ENCODE measurements around the gene ZMYND10.

Gene ZMYND10

DNA sequence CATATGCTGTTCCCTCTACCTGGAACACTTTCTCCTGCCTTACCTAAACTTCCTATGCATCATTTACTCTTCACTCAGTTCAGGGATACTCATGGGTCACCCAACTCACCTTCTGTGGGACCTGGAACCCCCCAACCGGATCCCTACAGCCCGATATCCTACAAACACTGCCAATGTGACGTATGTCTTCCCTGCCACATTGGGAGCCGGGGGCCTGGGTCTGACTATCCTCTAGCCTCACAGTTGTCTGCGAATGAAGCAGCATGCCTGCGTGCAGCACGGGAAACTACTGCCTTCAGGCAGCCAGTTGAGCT is 4.6 kb upstream of the ZMYND10 start:
- DNase-seq (ENCODE audit: extremely low read depth in 1 of 2, low read depth in 1 of 2): no peak

DNA sequence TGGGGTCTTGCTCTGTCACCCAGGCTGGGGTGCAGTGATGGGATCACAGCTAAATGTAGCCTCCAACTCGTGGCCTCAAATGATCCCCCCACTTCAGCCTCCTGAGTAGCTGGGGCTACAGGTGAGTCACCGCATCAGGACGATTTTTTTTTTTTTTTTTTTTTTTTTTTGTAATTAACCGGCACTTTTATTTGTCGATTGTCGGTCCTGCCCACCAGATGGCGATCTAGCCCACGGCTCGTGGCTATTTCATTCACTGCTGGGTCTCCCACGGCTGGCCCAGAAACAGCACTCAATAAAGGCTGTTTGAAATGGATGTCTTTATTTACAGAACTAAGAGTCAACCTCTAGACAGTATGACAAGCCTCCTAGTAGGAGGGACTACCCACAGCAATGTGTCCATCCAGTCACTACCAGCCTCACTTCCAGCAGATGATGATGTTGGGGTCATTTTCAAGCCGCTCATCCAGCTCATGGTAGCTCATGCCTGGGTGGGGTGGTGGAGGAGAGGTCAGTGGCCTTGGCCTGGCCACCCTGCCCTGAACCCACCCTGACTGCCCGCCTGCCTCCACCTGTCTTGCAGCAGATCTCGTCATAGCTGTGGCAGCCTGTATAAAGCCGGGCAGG is 1.8 kb upstream of the ZMYND10 start:
- DNase-seq (ENCODE audit: extremely low read depth in 1 of 2, low read depth in 1 of 2): peak; percentile 47 to 57

DNA sequence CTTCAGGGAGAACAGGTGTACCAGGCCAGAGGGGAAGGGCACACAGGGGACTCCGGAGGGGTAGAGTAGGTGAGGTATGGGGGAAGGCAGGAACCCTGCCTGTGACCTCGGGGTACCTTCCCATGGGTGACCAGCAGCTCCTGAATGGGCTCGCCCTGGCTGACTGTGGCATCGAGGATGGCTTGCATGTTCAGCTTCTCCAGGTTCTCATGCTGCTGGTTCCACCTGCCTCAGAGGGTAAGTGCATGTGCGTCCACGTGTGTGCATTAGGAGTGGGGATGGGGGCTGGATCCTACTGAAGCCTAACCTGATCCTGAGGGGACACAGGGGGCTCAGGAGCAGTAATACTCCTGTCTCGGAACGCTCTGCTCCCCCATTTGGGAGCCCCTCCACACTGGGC is 524 bp downstream of the ZMYND10 start:
- DNase-seq (ENCODE audit: extremely low read depth in 1 of 2, low read depth in 1 of 2): no peak

DNA sequence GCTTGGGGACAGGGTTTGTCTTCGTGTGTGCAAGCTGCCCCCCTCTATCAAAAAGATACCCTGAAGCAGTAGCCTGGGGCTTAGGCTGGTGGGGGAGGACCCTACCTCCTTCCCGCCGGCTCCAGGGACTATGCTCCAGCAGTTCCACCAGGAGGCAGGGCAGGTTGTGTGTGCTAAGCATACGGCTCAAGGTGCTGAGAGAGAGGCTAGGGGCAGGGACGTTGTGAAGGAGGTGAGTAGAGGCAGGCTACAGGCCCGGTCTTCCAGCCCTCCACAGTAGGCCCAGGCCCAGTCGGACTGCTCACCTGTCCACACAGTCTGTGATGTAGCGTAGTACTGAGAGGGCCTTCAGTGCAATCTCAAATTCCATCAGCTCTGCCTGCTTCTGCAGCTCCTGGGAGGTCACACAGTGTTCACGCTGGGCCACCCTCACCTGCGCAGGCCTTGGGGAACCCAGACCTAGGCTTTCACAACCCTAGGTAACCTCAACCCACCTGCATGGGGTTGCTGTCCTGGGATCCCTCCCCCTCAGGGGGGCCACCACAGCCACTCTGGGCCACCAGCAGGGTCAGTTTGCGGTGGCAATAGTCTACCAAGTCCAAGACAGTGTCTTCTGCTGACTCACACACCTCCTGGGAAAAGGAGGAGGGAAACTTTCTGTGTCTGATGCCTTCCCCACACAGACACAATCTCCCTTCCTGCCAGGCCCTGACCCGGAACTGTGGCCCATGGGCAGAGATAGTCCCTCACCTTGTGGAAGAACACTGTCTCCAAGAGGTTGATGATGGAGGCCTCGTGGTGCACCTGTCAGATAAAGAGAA is 2.5 kb downstream of the ZMYND10 start:
- DNase-seq (ENCODE audit: extremely low read depth in 1 of 2, low read depth in 1 of 2): no peak

DNA sequence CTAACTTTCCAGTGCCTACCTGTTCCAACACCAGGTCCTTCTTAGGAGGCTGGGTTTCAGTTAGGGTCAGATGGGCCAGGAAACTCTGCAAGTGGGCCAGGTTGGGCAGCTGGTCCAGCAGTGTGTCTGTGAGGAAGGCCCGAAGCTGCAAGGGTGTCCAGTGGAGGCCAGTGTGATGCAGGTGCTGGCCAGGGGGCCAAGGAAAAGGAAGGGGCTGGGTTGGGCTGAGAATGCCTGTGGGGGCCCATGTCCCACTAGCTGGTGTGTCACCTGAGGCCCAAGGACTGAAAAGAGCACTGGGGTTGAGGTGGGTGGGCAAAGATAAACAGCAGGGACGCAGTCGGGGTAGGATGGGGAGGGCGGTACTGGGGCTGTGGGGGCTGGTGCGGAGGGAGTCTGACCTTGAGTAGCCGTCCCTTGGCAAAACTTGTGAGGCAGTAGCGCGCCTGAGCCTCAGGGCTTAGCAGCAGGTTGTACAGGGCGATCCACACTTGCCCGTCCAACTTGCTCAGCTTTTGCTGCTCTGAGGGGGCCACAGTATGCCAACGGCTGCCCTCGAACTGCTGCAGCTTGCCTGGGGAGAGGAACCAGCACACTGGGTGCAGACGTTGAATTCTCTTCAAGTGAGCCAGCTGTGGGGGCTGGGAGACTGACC is 3.4 kb downstream of the ZMYND10 start:
- no peak for DNase-seq (ENCODE audit: extremely low read depth in 1 of 2, low read depth in 1 of 2)

DNA sequence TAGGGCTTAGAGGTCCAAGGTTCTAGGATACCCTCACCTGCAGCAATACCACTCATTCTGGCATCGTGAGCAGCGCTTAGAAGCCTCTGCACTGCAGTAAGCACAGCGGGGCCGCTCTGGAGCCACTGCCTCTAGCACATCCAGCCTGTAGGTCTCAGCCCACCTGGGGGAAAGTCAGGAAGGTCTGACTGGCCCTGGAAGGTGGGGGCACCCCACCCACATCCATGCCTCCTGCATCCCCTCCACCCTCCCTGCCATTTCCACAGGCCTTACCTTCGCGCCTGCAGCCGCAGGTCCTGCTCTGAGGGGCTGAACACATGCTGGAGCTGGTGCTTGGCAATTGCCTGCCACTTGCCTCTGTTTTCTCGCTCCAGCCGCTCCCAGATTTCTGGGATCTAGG is 4.0 kb downstream of the ZMYND10 start:
- no peak for DNase-seq (ENCODE audit: extremely low read depth in 1 of 2, low read depth in 1 of 2)

DNA sequence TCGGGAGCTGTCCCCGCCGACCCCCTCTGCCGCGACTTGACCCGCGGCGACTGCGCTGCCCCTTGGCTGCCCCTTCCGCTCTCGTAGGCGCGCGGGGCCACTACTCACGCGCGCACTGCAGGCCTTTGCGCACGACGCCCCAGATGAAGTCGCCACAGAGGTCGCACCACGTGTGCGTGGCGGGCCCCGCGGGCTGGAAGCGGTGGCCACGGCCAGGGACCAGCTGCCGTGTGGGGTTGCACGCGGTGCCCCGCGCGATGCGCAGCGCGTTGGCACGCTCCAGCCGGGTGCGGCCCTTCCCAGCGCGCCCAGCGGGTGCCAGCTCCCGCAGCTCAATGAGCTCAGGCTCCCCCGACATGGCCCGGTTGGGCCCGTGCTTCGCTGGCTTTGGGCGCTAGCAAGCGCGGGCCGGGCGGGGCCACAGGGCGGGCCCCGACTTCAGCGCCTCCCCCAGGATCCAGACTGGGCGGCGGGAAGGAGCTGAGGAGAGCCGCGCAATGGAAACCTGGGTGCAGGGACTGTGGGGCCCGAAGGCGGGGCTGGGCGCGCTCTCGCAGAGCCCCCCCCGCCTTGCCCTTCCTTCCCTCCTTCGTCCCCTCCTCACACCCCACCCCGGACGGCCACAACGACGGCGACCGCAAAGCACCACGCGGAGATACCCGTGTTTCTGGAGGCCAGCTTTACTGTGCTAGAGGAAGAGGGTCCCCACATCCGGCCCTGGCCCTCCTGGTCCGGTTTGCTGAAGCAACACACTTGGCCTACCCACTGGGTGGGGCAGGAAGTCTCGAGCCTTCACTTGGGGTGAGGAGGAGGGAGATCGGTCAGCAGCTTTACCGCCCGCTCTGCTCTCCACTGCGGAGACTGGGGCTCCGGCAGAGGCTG is 4.8 kb downstream of the ZMYND10 start, which contains the start of gene RASSF1:
TSS of gene RASSF1 (minus strand) at position 389 of the 882 bp plus-strand sequence. CDS start at position 358, 31 bp downstream.
- DNase-seq (ENCODE audit: extremely low read depth in 1 of 2, low read depth in 1 of 2): peak in 1 of 2 donors; percentile 43

DNA sequence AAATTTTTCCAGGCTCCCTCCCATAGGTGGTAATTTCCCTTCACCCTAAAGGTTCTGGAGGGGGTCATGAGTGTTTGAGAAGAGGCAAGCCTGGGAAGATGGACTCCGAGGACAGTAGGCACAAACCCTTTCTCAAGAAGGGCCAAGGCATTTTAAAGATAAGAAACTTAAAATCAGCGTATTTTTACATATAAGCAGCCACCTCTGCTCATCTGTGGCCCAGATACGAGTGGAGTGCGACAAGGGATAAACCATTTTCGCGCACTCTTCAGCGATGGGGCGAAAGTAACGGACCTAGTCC is 5.4 kb downstream of the ZMYND10 start:
- no peak for DNase-seq (ENCODE audit: extremely low read depth in 1 of 2, low read depth in 1 of 2)

DNA sequence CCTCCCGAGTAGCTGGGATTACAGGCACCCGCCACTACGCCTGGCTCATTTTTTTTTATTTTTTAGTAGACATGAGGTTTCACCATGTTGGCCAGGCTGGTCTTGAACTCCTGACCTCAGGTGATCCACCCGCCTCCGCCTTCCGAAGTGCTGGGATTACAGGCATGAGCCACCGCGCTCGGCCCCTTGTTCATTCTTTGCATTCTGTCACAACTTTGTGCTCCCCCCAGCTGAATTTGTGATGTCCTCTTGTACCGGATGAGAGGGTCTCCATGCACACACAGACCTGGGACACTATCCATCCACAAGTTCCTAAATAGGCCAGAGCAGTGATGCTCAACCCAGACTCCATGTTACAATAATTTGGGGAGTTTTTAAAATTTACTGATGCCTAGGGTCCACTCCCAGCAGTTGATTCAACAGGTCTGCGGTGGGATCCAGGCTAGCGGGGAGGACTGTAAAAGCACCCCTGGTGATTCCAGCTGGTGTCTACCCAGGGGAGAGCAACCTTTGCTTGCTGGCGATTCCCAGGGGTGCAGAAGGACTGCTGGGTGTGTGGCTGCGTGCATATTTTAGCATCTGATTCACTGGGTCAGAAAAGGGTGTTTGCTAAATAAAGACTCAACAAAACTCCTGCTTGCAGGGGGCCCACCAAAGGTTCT is 5.9 kb downstream of the ZMYND10 start:
- DNase-seq (ENCODE audit: extremely low read depth in 1 of 2, low read depth in 1 of 2): no peak

DNA sequence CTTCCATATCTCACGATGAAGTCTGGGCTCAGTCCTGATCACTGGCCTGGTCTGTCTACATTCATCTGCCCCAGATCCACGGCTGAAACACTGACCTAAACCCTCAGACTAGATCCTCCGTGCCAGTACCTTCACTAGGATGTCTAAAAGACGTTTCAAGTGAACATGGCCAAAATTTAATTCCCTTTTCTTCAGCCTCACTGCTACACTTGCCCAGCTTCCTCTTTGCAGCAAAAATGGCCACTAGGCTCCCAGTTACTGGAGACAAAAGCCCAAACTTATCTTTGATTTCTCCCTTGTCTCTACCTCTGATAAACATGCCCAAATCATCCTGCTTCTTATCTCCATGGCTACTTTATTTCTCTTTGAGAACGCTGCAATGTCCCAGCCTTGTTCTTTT is 6.6 kb downstream of the ZMYND10 start:
- no peak for DNase-seq (ENCODE audit: extremely low read depth in 1 of 2, low read depth in 1 of 2)

DNA sequence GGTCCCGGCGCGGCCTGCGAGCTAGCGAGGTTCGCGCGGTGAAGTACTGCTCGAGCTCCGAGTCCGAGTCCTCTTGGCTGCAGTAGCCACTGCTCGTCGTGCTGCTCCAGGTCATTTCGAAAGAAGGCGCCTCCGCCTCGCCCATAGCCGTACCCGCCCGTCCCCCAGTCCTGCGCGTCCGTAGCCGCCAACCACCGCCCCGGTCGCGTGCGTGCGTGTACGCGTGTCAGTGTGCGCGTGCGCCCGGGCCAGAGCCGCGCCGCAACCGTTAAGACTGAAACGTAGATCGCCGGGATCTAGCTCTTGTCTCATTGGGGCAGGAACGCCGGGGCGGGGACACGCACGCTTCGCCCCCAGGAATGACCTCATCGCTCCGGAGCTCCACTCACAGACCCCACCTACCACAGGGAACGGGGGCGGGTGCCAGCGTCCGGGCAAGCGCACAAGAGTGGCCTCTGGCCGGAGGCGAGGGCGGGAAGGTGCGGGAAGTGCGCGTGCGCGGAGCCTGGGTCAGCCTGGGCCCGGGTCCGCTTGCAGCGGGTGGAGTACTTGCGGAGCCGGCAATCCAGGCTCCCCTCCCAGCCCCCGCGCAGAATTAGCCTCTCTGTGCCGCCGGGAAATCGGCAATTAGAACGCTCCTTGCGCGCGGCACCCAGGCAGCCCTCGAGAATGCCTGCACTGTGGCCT is 8.2 kb downstream of the ZMYND10 start:
- peak; percentile 84 to 88 for DNase-seq (ENCODE audit: extremely low read depth in 1 of 2, low read depth in 1 of 2)

DNA sequence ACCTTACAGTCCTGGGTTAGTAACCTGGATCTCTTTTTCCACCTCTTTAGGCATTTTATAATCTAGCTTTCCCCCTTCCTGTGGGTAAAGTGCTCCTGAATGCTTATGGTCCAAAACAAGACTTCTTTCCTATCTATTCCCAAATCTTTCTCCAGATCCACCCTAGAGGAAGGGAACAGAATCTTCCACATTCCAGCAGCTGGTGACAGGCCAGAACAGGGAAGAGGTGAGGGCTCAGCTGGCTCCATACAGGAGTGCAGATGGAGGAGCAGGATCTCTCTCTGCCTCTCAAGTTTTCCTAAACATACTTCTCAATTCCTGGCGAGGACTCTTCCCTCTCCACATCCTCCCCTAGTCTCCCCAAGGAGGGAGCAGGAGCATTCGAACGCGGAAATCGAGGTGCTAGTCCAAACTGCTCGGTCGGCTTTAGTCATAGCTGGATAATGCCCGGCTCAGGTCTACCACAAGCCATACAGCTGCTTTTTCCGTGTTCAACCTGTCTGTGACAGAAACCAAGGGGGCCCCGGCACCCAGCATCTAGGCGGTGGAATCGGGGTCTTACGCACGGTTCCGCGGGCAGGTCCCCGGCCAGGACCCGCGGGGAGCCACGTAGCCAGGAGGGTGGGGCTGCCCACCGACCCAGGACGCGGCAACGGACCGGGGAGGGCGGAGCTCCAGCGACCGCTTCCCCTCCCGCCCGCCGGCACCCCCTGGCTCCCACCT is 8.9 kb downstream of the ZMYND10 start:
- DNase-seq (ENCODE audit: extremely low read depth in 1 of 2, low read depth in 1 of 2): no peak

DNA sequence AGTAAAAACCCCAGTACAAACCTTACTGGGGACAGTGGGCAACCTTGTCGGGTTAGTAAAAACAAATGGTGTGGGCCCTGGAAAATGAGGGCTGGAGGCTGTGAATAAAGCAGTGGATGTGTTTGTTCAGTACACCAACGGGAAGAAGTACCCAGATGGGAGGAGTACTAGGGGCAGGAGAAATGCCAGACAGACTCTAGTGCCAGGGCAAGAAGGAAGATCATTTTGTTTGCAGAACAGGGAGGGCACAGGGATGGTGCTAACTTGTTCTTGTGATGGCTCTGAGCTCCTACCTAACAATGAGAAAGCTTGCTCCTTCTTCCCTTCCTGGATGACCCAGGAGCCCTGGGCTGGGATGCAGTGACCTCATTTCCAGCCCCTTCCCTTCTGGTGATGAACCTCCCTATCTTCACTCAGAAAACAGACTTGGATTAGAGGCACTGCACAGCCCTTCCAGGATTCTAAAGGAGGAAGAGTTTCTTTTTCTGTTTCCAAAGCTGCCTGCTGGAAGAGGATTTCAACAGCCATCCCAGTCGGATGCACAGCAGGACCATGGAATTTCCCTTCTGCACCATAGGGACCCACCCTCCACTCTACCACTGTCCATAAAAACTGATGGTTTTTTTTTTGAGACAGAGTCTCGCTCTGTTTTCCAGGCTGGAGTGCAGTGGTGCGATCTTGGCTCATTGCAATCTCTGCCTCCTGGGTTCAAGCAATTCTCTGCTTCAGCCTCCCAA is 11.0 kb downstream of the ZMYND10 start:
- no peak for DNase-seq (ENCODE audit: extremely low read depth in 1 of 2, low read depth in 1 of 2)

DNA sequence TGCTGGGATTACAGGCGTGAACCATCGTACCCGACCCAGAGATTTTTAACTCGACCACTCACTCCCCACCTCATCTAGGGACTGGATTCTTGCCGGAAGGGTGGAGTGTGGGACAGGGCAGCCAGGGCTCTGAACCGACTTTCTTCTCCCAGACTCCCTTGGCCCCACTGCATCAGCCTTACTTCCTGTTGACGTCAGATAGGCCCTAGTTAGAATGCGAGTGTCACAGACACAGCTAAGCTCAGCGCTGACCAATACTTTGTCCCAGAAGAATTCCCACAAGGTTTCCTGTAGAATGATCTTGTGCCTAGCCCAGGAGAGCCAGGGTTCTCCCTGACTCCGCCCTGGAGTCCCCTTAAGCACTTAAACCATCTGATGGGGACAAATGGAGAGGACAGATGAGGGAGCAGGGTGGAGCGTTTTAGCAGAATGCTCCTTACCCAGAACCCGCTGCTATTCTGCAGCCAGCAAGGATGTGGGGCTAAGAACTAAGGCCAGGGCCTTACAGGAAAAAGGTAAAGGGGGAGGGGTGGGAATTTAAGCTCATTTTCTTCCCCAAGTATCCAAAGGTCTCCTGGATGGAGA is 11.7 kb downstream of the ZMYND10 start:
- no peak for DNase-seq (ENCODE audit: extremely low read depth in 1 of 2, low read depth in 1 of 2)

DNA sequence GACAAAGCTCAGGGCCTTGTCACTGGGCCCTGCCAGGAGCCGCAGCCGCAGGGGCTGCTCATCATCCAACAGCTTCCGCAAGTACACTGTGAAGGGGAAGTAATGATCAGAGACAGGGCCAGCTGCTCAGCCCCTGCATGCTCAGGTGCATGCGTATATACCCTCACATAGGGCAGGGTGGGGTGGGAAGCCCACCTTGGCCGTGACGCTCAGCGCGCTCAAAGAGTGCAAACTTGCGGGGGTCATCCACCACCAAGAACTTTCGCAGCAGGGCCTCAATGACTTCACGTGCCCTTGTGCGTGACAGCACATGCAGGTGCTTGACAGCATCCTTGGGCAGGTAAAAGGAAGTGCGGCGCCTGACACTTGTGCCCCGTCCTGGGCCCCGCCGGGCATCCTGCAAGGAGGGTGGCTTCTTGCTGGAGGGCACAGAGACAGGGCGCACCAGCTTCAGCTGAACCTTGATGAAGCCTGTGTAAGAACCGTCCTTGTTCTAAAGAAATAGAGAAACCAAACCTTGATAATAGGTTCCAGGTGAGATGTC is 14.1 kb downstream of the ZMYND10 start:
- DNase-seq (ENCODE audit: extremely low read depth in 1 of 2, low read depth in 1 of 2): no peak

DNA sequence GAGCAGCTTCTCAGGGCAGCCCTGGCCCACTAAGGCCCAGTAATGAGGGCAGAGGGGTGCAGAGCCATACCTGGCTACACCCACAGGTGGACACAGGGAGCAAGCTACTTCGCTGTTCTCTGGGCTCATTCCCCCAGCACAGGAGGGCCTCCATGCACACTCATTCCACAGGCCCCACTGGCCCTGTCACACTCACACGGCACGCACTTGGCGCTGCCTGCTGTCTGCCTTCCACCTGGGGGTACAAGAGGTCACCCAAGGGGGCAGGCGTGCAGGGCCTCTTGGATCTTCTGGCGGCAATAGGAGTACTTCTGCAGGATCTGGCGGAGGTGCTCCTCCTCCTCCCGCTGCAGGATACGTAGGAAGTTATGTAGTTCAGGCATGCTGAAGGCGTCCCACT is 15.2 kb downstream of the ZMYND10 start:
- no peak for DNase-seq (ENCODE audit: extremely low read depth in 1 of 2, low read depth in 1 of 2)

DNA sequence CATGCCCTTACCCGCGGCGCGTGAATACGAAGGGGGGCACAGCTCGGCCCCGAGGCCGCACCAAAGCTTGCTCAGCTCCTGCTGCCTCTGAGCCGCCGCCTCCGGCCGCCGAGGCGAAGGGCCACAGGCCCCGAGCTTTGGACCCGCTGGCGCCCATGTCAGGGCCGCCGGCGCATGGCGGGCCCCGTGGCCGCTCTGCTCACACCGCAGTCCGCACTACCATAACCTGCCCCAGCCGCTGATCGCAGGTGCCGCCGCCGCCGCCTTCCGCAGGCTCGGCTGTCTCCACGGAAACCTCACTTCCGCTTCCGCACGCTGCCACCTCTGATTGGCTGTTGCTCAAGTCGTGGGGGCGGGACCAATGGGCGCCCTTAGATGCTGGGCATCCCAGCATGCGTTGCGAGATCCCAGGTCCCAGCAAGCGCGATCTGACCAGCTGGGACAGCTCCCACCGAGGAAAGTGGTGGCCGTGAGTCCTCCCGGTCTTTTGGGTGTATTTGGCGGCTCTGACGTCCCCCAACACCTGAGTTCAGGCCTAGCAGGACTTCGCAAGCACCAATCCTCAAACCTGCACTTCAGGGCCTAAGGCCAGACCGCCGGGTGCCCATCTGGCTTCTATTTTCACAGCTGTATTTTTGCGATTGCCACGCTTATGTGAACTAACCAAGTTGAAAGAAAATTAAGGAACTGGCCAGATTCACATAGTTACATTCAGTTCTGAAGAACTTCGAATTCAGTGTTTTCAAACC is 17.4 kb downstream of the ZMYND10 start, which contains the start of gene TUSC2:
TSS of gene TUSC2 (minus strand) at position 281 of the 749 bp plus-strand sequence. CDS start at position 157, 124 bp downstream.
- peak; percentile 86 to 91 for DNase-seq (ENCODE audit: extremely low read depth in 1 of 2, low read depth in 1 of 2)
